Middle frontal gyrus (tissue), 1 donor: ENCODE data around the gene SEC14L2.

ENCODE experiments used
- DNase-seq: peaks from one replicate; pipeline ENCODE4 v3.0.0-alpha.2; 2015; ENCODE audit warnings: low spot score; ENCODE audit errors: extremely low spot score

Gene SEC14L2

GRCh38 chr22:30396871-30397655 lies at the start of gene SEC14L2:
Gene SEC14L2 (plus strand): TSS chr22:30397018. CDS start chr22:30397117, 99 bp downstream.
- DNase-seq, result peak; percentile 48

DNA sequence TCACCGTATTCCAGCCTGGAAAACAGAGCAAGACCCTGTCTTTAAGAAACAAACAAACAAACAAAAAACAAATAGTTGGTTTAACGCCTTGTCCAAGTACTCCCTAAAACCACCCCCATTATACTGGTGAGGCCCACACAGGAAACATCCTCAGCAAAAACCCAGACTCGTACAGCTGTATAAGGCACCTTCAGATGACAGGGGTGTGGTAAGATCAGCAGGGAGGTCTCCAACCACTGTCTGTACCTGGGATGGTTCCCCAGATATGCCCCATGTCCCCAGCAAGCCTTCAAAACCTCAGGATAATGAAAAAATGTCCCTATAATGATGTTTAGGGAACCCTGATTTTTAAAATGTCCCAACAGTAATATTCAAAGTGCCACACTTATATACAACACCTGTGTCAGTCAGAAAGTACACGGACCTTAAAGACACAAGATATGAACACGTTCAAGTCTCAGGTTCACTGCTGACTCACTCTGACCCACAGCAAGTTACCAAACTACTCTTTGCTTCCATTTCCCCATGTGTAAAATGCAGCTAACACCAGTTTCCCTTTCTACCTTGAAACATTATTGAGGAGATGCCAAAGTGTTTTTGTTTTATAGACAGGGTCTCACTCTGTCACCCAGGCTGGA lies 49.4 kb upstream of the SEC14L2 start:
- no peak for DNase-seq

DNA sequence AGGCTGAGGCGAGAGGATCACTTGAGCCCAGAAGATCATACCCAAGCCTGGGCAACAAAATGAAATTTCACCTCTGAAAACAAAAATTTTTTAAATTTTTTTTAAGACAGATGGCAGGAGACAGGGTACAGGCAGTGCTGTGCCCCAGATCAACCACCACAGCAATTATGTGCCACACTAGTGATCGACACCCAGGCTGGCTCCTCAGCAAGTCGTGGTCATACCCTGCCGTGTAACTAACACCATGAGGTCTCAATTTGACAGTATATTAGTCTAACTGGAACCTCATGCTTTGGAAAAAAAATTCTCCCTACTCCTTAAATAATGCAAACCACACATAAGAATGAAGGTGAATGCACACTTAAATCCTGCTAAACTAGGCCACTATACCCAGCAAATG lies 48.4 kb upstream of the SEC14L2 start:
- DNase-seq, result no peak

- no peak for DNase-seq
These were observed 48.0 kb upstream of the SEC14L2 start for GRCh38 chr22:30348809-30349208.

DNA sequence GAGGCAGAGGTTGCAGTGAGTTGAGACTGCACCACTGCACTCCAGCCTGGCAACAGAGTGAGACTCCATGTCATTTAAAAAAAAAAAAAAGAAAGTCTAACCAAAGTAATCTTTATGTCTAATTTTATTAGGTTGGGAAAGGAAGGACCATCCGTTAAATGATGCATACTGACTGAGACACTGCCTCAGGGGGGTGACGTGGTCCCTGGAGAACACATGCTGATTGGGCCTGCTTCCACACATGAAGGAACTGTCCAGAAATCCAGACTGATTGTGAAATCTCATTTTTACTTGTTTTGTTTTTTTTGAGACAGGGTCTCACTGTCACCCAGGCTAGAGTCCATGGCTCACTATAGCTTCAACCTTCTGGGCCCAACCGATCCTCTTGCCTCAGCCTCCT lies 45.6 kb upstream of the SEC14L2 start:
- DNase-seq, result no peak

DNA sequence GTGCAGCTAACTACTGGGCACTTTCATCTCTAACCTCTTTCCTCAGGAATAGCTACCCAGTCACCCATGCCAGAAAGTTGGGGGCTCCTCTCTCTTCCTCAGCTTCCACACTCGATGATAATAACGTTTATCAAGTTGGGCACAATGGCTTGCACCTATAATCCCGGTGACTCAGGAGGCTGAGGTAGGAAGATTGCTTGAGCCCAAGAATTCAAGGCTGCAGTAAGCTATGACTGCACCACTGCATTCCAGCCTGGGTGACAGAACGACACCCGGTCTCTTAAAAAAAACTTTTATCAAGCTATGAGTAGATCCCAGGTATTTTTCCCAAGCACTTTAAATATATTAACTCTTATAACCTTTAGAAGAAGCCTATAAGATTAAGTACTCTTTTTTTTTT lies 42.2 kb upstream of the SEC14L2 start:
- DNase-seq, result no peak

GRCh38 chr22:30356449-30357235 lies 40.2 kb upstream of the SEC14L2 start, which contains the start of the genes CCDC157 and SF3A1:
Gene CCDC157 (plus strand): TSS chr22:30357007. CDS start chr22:30366001, 8,994 bp downstream.
Gene SF3A1 (minus strand): TSS chr22:30356894. CDS start chr22:30356792, 102 bp downstream.
- DNase-seq, result peak; percentile 91

DNA sequence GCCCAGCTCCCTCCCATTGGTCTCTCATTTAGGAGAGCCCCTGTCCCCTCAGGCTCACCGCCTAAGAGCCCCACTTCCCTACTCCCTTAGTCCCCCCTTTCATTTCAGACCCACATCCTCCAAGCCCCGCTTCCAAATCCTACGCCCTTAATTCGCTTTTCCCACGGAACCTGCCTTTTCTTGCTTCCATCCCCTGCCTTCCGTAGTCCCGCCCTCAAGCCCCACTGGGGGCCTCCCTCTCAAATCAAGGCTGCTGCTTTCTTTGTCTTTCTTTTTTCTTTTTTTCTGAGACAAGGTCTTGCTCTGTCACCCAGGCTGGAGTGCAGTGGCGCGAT lies 39.6 kb upstream of the SEC14L2 start:
- DNase-seq, result no peak

GRCh38 chr22:30357650-30358215 lies 39.1 kb upstream of the SEC14L2 start:
- DNase-seq, result no peak

- DNase-seq, result no peak
These were observed 38.3 kb upstream of the SEC14L2 start for GRCh38 chr22:30358541-30358940.

- DNase-seq, result no peak
These were observed 34.7 kb upstream of the SEC14L2 start for GRCh38 chr22:30361916-30362650.

DNA sequence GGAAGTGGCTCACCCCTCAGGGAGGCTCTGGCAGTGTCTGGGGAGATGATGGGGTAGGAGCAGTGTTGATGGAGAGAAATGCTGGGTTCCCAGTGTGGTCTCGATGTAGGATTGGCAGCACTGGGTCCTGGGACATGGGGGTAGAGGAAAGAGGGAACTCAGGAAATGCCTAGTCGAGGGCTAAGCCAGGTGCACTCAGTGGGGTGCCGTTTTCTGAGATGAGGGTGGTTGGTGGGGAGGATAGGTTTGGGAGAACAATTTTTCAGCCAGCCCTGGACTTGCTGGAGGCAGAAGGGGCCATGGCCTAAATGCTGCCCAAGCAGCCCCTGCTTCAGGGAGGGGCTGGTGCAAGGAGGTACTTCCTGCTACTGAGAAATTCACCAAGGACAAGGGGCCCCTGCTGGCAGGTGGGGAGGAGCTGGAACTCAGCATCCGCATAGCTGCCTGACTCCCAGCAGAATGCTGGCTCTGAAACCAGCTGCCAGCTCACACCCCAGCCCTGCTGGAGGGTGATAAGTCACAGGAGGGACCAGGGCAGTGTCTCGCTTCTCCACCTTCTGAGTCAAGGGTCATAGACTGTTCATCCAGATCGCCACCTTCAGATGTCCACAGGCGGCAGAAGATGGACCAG lies 34.1 kb upstream of the SEC14L2 start:
- DNase-seq, result no peak

- DNase-seq, result no peak
These were observed 30.9 kb upstream of the SEC14L2 start for GRCh38 chr22:30365891-30366290.

DNA sequence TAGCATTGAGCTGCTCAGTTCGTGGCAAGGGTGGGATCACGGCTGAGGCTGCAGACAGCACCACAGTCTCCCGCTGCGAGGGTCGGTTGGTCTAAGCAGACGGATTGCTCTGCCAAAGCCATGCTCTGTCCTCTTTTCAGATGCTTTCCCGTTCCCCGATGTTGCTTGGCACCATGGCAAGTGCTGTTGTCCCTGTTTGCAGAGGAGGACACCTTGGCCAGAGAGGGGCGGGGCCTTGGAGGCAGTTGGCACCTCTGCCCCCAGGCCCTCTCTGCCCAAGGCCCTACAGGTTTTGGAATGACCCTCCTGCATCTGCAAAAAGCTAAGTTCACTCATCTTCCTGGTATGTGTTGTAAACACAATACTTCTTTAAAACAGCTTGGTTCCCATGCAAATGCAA lies 28.4 kb upstream of the SEC14L2 start:
- no peak for DNase-seq

- DNase-seq, result no peak
These were observed 26.1 kb upstream of the SEC14L2 start for GRCh38 chr22:30370641-30371230.

GRCh38 chr22:30371321-30371720 lies 25.5 kb upstream of the SEC14L2 start:
- no peak for DNase-seq

DNA sequence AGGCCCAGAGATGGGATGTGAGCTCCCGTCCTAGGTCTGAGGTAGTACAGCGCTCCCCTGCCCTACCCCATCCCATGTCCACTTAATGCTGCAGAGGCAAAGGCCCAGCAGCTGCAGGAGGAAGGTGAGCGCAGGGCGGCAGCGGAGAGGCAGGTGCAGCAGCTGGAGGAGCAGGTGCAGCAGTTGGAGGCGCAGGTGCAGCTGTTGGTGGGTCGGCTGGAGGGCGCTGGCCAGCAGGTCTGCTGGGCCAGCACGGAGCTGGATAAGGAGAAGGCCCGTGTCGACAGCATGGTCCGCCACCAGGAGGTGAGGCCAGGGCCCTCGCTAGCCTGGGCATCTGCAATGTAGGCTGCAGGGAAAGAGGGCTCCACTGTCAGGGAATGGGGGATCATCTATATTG lies 24.8 kb upstream of the SEC14L2 start:
- DNase-seq, result no peak

DNA sequence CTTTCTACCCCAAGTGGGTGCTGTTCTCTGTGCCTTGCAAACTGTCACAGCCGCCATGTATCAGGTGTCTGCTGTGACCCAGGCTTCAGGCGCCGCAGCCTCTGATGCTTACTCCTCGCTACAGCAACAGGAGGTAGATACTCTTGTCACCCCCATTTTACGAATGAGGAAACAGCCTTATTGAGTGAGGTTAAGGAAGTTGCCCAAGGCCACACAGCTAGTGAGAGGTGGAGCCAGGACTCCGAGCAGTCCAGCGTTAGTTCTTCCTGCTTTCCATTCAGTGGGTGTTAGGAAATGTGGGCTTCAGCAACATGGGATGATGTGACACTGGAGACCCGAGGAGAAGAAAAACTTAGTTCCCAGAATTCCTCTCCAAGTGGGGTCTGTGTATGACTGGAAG lies 23.9 kb upstream of the SEC14L2 start:
- DNase-seq, result no peak

- no peak for DNase-seq
These were observed 23.2 kb upstream of the SEC14L2 start for GRCh38 chr22:30373331-30374325.
